ENCODE data around the gene LPGAT1. TPM values are rescaled to one million over a fixed set of nuclear protein-coding genes. Genes with fewer than 3 reads are reported as not detected.

The LPGAT1 gene, protein sequence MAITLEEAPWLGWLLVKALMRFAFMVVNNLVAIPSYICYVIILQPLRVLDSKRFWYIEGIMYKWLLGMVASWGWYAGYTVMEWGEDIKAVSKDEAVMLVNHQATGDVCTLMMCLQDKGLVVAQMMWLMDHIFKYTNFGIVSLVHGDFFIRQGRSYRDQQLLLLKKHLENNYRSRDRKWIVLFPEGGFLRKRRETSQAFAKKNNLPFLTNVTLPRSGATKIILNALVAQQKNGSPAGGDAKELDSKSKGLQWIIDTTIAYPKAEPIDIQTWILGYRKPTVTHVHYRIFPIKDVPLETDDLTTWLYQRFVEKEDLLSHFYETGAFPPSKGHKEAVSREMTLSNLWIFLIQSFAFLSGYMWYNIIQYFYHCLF
- 67.4 TPM for total RNA-seq
- polyA plus RNA-seq (ENCODE audit: insufficient read depth, low read depth, low replicate concordance): 7.1 TPM
- long read RNA-seq, donor 1, partial matches to known transcripts: 0 of 7 reads
- long read RNA-seq, donor 1, other reads (novel, unspliced or antisense): 7 of 7 reads
- long read RNA-seq, donor 2, partial matches to known transcripts: 0 of 6 reads
- long read RNA-seq, donor 2, other reads (novel, unspliced or antisense): 6 of 6 reads
- long read RNA-seq, donor 3, full-length matches to known transcripts: 1 of 1 reads
- long read RNA-seq, donor 3, partial matches to known transcripts: 0 of 1 reads
- long read RNA-seq, donor 3, other reads (novel, unspliced or antisense): 0 of 1 reads
- long read RNA-seq, donor 4: 0 reads
- long read RNA-seq, donor 5: 0 reads
- long read RNA-seq, donor 6: 0 reads
- long read RNA-seq, donor 7, partial matches to known transcripts: 3 of 26 reads
- long read RNA-seq, donor 7, other reads (novel, unspliced or antisense): 23 of 26 reads
- long read RNA-seq, donor 8: 0 reads
- long read RNA-seq, donor 9: 0 reads
- long read RNA-seq, donor 10: 0 reads

- Histone ChIP-seq H3K27me3 (ENCODE audit: control insufficient read depth, insufficient read depth, low read length) (no peaks in the 10 kb centered on the region), H3K36me3 (ENCODE audit: control insufficient read depth in 2 of 3, insufficient read depth in 3 of 3, low read length in 3 of 3) (no peaks in the 10 kb centered on the region), H3K4me3 (ENCODE audit: low read length in 3 of 3) (peak within 1 kb of the TSS; percentile 59 to 86 (median 74)), H3K4me1 (ENCODE audit: control insufficient read depth in 2 of 3, insufficient read depth in 2 of 3, low read depth in 1 of 3, low read length in 3 of 3) (peaks cover 0 to 6% (median 0%) of the 10 kb centered on the region in 3 donors), H3K27ac (ENCODE audit: low read depth in 2 of 2, low read length in 2 of 2) (peak within 1 kb of the TSS; percentile 64 to 77), H3K9me3 (ENCODE audit: control insufficient read depth in 2 of 3, insufficient read depth in 1 of 3, low read length in 3 of 3) (no peaks in the 10 kb centered on the region), H3K9ac (ENCODE audit: low read length in 3 of 3) (peak within 1 kb of the TSS; percentile 42 to 90 (median 83))
- no peak for FAIRE-seq
- peak; percentile 66 for TF ChIP-seq CTCF (IDR thresholded peaks at IDR 0.05; ENCODE audit: borderline replicate concordance, extremely low read depth, insufficient read depth)
- DNase-seq: peak; percentile 83 to 93 (median 86)
- intact Hi-C loops (cut with DNase I): no loop called here
These were observed at the start of gene LPGAT1 for GRCh38 chr1:211830328-211831142. Gene LPGAT1 (minus strand): TSS chr1:211830763. CDS start chr1:211829296, 1,467 bp downstream.

DNA sequence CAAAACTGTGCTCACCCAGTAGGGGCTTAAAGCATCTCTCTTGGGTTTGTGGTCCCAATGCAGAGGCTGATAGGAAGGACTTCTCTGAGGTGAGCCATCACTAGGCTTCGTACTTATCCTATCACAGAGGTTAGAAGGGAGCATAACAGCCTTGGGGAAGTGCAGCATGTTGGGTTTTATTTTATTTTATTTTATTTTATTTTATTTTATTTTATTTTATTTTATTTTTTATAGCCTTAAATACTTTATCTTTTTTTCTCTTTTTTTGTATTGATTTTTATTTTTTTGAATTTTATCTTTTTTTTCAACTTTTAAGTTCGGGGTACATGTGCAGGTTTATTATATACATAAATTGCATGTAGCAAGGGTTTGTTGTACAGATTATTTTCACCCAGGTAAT is 48.9 kb upstream of the LPGAT1 start:
- FAIRE-seq: peak; percentile 47
- H3K4me3 ChIP-seq (ENCODE audit: low read length in 3 of 3): no peak overlapping the region
- H3K4me1 ChIP-seq (ENCODE audit: control insufficient read depth in 2 of 3, insufficient read depth in 2 of 3, low read depth in 1 of 3, low read length in 3 of 3): no peaks in the 10 kb centered on the region
- DNase-seq: no peak
- no peaks in the 10 kb centered on the region for H3K36me3 ChIP-seq (ENCODE audit: control insufficient read depth in 2 of 3, insufficient read depth in 3 of 3, low read length in 3 of 3)
- TF ChIP-seq CTCF (IDR thresholded peaks at IDR 0.05; ENCODE audit: borderline replicate concordance, extremely low read depth, insufficient read depth): no peak
- H3K27ac ChIP-seq (ENCODE audit: low read depth in 2 of 2, low read length in 2 of 2): no peak overlapping the region
- no peak overlapping the region for H3K9ac ChIP-seq (ENCODE audit: low read length in 3 of 3)
- H3K27me3 ChIP-seq (ENCODE audit: control insufficient read depth, insufficient read depth, low read length): no peaks in the 10 kb centered on the region
- H3K9me3 ChIP-seq (ENCODE audit: control insufficient read depth in 2 of 3, insufficient read depth in 1 of 3, low read length in 3 of 3): no peaks in the 10 kb centered on the region
- intact Hi-C loops (cut with DNase I): no loop called here

GRCh38 chr1:211876851-211877590 is 46.5 kb upstream of the LPGAT1 start:
- Histone ChIP-seq H3K27ac (ENCODE audit: low read depth in 2 of 2, low read length in 2 of 2) (no peak overlapping the region), H3K9me3 (ENCODE audit: control insufficient read depth in 2 of 3, insufficient read depth in 1 of 3, low read length in 3 of 3) (no peaks in the 10 kb centered on the region), H3K9ac (ENCODE audit: low read length in 3 of 3) (no peak overlapping the region), H3K27me3 (ENCODE audit: control insufficient read depth, insufficient read depth, low read length) (no peaks in the 10 kb centered on the region), H3K36me3 (ENCODE audit: control insufficient read depth in 2 of 3, insufficient read depth in 3 of 3, low read length in 3 of 3) (no peaks in the 10 kb centered on the region), H3K4me3 (ENCODE audit: low read length in 3 of 3) (no peak overlapping the region), H3K4me1 (ENCODE audit: control insufficient read depth in 2 of 3, insufficient read depth in 2 of 3, low read depth in 1 of 3, low read length in 3 of 3) (no peaks in the 10 kb centered on the region)
- DNase-seq: no peak
- intact Hi-C loops (cut with DNase I): no loop called here
- TF ChIP-seq CTCF (IDR thresholded peaks at IDR 0.05; ENCODE audit: borderline replicate concordance, extremely low read depth, insufficient read depth): no peak
- FAIRE-seq: no peak
